Gastroesophageal sphincter (tissue), 4 donors: ENCODE results near the gene KIF21A. TPM values are rescaled to one million over a fixed set of nuclear protein-coding genes. Genes with fewer than 3 reads are reported as not detected.

Experiments
- ATAC-seq: fragments of 150-250 bp; one replicate; pipeline ENCODE4 v1.9.1; 2016; ENCODE audit warnings: mild to moderate bottlenecking, moderate library complexity
- H3K27ac ChIP-seq, 4 donors: fragments of 200-600 bp; sonication (generic) in 3 of 4; 1 replicate in 3 of 4; 2 replicates in 1 of 4; pipeline ENCODE4 v1.5.1; 2016 to 2019
- H3K27me3 ChIP-seq: fragments of 200-600 bp; sonication (generic); one replicate; pipeline ENCODE4 v1.5.1; 2019
- H3K36me3 ChIP-seq, 2 donors: fragments of 200-600 bp; sonication (generic); one replicate each; pipeline ENCODE4 v1.5.1; 2019; ENCODE audit warnings: control low read depth in 1 of 2
- H3K4me1 ChIP-seq, 3 donors: fragments of 200-600 bp; sonication (generic); 1 replicate in 2 of 3; 2 replicates in 1 of 3; pipeline ENCODE4 v1.5.1; 2016 to 2019; ENCODE audit warnings: control low read depth in 2 of 3
- H3K4me3 ChIP-seq, 2 donors: fragments of 200-600 bp; sonication (generic); one replicate each; pipeline ENCODE4 v1.5.1; 2019; ENCODE audit warnings: mild to moderate bottlenecking in 1 of 2, moderate library complexity in 1 of 2
- H3K9me3 ChIP-seq, 3 donors: fragments of 200-600 bp; sonication (generic); one replicate each; pipeline ENCODE4 v1.5.1; 2017 to 2019; ENCODE audit warnings: control low read depth in 2 of 3
- CTCF ChIP-seq, 4 experiments: fragments of 200-600 bp in 2 of 4; fragments of 450-650 bp in 2 of 4; sonication (generic) in 1 of 4; IDR thresholded peaks; one replicate each; pipeline ENCODE4 v1.5.1; 2017 to 2019; ENCODE audit warnings: antibody characterized with exemption in 4 of 4, mild to moderate bottlenecking in 2 of 4, moderate library complexity in 2 of 4
- EP300 ChIP-seq: sonication (generic); formaldehyde crosslinking; IDR thresholded peaks from one replicate; pipeline ENCODE4 v1.6.1; 2017; ENCODE audit warnings: antibody characterized with exemption, mild to moderate bottlenecking
- POLR2A ChIP-seq, 2 donors: fragments of 450-650 bp; IDR thresholded peaks; one replicate each; pipeline ENCODE4 v1.6.1; 2017; ENCODE audit warnings: antibody characterized with exemption in 2 of 2, mild to moderate bottlenecking in 2 of 2, moderate library complexity in 1 of 2
- POLR2AphosphoS5 ChIP-seq: sonication (generic); formaldehyde crosslinking; IDR thresholded peaks from one replicate; pipeline ENCODE4 v1.6.1; 2017; ENCODE audit warnings: antibody characterized with exemption
- WGBS, 2 donors: methylation state at CpG; one replicate each; pipeline ENCODE4 v1.1.5; 2018; ENCODE audit warnings: low coverage in 1 of 2; 5-methylcytosine and 5-hydroxymethylcytosine counted together
- total RNA-seq, 4 donors: library from RNA; depleted of rRNA; stranded (reverse); fragments of >200 nt; gene quantifications; one replicate each; pipeline ENCODE4 v1.1.0, GENCODE V29; 2016

Gene KIF21A
- total RNA-seq, 4 donors from 2014 or later = 6.7 to 27.2 (median 10.9) TPM

- no peaks in the 10 kb centered on the region for H3K4me1 ChIP-seq
- WGBS, 2 donors = 38 to 45% methylated on average over 1 of the region's 1 CpG
- no peaks in the 10 kb centered on the region for H3K27me3 ChIP-seq
- H3K4me3 ChIP-seq = no peak overlapping the region
- TF ChIP-seq CTCF (IDR thresholded peaks at IDR 0.05) (no peak), POLR2AphosphoS5 (no peak), POLR2A (IDR thresholded peaks at IDR 0.05) (no peak), EP300 (no peak)
- H3K27ac ChIP-seq = no peak overlapping the region
- ATAC-seq = no peak
- peaks cover 0 to 9% of the 10 kb centered on the region in 2 donors for H3K36me3 ChIP-seq
- H3K9me3 ChIP-seq = no peaks in the 10 kb centered on the region
These were observed 74.8 kb downstream of the KIF21A start for GRCh38 chr12:39368096-39368495.

DNA sequence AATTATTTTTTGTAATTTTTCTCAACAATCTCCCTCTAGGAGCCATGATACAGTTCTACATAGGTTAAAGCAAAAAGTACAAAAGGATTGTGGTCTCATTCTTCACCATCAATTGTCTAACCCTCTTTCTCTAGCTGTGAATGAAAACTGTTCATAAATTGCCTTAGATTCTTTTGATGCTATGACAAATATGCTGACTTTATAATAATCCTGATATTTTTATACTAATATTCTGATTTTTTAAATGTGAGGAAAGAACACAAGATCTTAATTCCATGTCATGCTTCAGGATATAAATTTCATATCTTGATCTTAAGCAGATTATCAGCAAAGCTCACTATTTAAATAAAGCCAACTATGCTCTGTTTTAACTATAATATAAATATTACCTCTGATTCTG lies 75.4 kb downstream of the KIF21A start:
- H3K9me3 ChIP-seq = no peaks in the 10 kb centered on the region
- peaks cover 0 to 9% of the 10 kb centered on the region in 2 donors for H3K36me3 ChIP-seq
- no peaks in the 10 kb centered on the region for H3K4me1 ChIP-seq
- TF ChIP-seq CTCF (IDR thresholded peaks at IDR 0.05) (no peak), POLR2AphosphoS5 (no peak), POLR2A (IDR thresholded peaks at IDR 0.05) (no peak), EP300 (no peak)
- no peak overlapping the region for H3K27ac ChIP-seq
- no peak for ATAC-seq
- H3K4me3 ChIP-seq = no peak overlapping the region
- H3K27me3 ChIP-seq = no peaks in the 10 kb centered on the region

GRCh38 chr12:39365364-39366001 lies 77.4 kb downstream of the KIF21A start:
- ATAC-seq = no peak
- H3K4me1 ChIP-seq = no peaks in the 10 kb centered on the region
- peaks cover 0 to 16% of the 10 kb centered on the region in 2 donors for H3K36me3 ChIP-seq
- TF ChIP-seq POLR2AphosphoS5 (no peak), EP300 (no peak), POLR2A (IDR thresholded peaks at IDR 0.05) (no peak)
- no peaks in the 10 kb centered on the region for H3K27me3 ChIP-seq
- H3K4me3 ChIP-seq = no peak overlapping the region
- 92 to 97% methylated on average over 6 to 8 of the region's 8 CpGs for whole genome bisulfite sequencing, 2 donors
- no peaks in the 10 kb centered on the region for H3K9me3 ChIP-seq
- H3K27ac ChIP-seq = no peak overlapping the region

- 85 to 91% methylated on average over 2 of the region's 2 CpGs for WGBS, 2 donors
- no peaks in the 10 kb centered on the region for H3K9me3 ChIP-seq
- H3K27me3 ChIP-seq = no peaks in the 10 kb centered on the region
- no peak overlapping the region for H3K4me3 ChIP-seq
- H3K4me1 ChIP-seq = no peaks in the 10 kb centered on the region
- no peak for ATAC-seq
- TF ChIP-seq POLR2AphosphoS5 (no peak), POLR2A (IDR thresholded peaks at IDR 0.05) (no peak), CTCF (IDR thresholded peaks at IDR 0.05) (no peak), EP300 (no peak)
- no peak overlapping the region for H3K27ac ChIP-seq
- H3K36me3 ChIP-seq = peaks cover 0 to 16% of the 10 kb centered on the region in 2 donors
These were observed 78.7 kb downstream of the KIF21A start for GRCh38 chr12:39364196-39364595.

- Histone ChIP-seq H3K9me3 (no peaks in the 10 kb centered on the region), H3K27me3 (no peaks in the 10 kb centered on the region), H3K4me1 (no peaks in the 10 kb centered on the region), H3K27ac (no peak overlapping the region), H3K36me3 (peaks cover 0 to 30% of the 10 kb centered on the region in 2 donors), H3K4me3 (no peak overlapping the region)
- WGBS, 2 donors = 100% methylated on average over 2 of the region's 2 CpGs
- TF ChIP-seq CTCF (IDR thresholded peaks at IDR 0.05) = no peak
- TF ChIP-seq POLR2AphosphoS5 = no peak
- TF ChIP-seq EP300 = no peak
- TF ChIP-seq POLR2A (IDR thresholded peaks at IDR 0.05) = no peak
- ATAC-seq = no peak
These were observed 83.3 kb downstream of the KIF21A start for GRCh38 chr12:39359645-39360044.
